DOHH2 (cell line): ENCODE measurements around the gene TMEM256.

Source experiments
- EZH2phosphoT487 ChIP-seq: fragments of 200-600 bp; sonication (generic); IDR thresholded peaks from 2 replicates; pipeline ENCODE4 v1.6.1; 2017; ENCODE audit warnings: borderline replicate concordance, mild to moderate bottlenecking, antibody characterized with exemption, low read length, moderate library complexity, mixed read lengths
- TF ChIP-seq, protein P1 (sequence below): fragments of 200-600 bp; sonication (generic); IDR thresholded peaks from one replicate; pipeline ENCODE4 v1.5.1; 2014; ENCODE audit warnings: antibody characterized with exemption, mild to moderate bottlenecking, low read depth, low read length; ENCODE audit not compliant: poor library complexity, severe bottlenecking

GRCh38 chr17:7437950-7438614 is 34.2 kb upstream of the TMEM256 start:
- TF ChIP-seq, protein P1, sequence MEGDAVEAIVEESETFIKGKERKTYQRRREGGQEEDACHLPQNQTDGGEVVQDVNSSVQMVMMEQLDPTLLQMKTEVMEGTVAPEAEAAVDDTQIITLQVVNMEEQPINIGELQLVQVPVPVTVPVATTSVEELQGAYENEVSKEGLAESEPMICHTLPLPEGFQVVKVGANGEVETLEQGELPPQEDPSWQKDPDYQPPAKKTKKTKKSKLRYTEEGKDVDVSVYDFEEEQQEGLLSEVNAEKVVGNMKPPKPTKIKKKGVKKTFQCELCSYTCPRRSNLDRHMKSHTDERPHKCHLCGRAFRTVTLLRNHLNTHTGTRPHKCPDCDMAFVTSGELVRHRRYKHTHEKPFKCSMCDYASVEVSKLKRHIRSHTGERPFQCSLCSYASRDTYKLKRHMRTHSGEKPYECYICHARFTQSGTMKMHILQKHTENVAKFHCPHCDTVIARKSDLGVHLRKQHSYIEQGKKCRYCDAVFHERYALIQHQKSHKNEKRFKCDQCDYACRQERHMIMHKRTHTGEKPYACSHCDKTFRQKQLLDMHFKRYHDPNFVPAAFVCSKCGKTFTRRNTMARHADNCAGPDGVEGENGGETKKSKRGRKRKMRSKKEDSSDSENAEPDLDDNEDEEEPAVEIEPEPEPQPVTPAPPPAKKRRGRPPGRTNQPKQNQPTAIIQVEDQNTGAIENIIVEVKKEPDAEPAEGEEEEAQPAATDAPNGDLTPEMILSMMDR, result no peak
- TF ChIP-seq EZH2phosphoT487, result no peak
